ENCODE measurements around the gene CD44.

CD44 gene

DNA sequence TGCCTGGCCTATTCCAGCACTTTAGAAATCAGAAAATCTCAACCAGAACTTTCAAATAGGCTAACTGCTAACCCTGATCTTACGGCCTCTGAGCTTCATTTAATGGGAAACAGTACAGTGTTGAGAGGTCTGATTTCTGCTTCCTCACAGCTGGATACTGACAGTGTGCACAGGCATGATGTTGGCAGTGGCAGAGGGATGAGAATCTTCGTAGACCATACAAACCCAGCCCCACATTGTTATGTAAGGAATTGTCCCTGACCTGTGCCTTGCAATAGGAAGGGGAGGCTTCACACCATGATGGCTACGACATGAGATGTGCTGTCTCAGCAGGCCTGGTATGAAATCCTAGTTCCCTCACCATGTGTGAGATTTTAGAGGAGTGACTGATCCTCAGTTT is 49.0 kb downstream of the CD44 start:
- TF ChIP-seq, protein P1, sequence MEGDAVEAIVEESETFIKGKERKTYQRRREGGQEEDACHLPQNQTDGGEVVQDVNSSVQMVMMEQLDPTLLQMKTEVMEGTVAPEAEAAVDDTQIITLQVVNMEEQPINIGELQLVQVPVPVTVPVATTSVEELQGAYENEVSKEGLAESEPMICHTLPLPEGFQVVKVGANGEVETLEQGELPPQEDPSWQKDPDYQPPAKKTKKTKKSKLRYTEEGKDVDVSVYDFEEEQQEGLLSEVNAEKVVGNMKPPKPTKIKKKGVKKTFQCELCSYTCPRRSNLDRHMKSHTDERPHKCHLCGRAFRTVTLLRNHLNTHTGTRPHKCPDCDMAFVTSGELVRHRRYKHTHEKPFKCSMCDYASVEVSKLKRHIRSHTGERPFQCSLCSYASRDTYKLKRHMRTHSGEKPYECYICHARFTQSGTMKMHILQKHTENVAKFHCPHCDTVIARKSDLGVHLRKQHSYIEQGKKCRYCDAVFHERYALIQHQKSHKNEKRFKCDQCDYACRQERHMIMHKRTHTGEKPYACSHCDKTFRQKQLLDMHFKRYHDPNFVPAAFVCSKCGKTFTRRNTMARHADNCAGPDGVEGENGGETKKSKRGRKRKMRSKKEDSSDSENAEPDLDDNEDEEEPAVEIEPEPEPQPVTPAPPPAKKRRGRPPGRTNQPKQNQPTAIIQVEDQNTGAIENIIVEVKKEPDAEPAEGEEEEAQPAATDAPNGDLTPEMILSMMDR (IDR thresholded peaks at IDR 0.05; ENCODE audit: low read length), result no peak
- no peak for TF ChIP-seq EZH2 (IDR thresholded peaks at IDR 0.05; ENCODE audit: borderline replicate concordance, low read length)
- no peaks in the 10 kb centered on the region for H3F3A ChIP-seq (ENCODE audit: insufficient read depth, low read length)
- no peaks in the 10 kb centered on the region for H3K79me2 ChIP-seq (ENCODE audit: insufficient read depth, low read length)
- no peak overlapping the region for H3K9ac ChIP-seq (ENCODE audit: low read length)
- no peak overlapping the region for H2AFZ ChIP-seq (ENCODE audit: low read length)
- H3K4me2 ChIP-seq (ENCODE audit: low read length), result no peak overlapping the region
- H3K9me3 ChIP-seq (ENCODE audit: low read length), result no peaks in the 10 kb centered on the region
- H3K4me1 ChIP-seq (ENCODE audit: insufficient read depth, low read length, severe bottlenecking), result no peaks in the 10 kb centered on the region
- H3K27me3 ChIP-seq (ENCODE audit: insufficient read depth, low read length), result no peaks in the 10 kb centered on the region
- H3K27ac ChIP-seq (ENCODE audit: low read depth, low read length, poor library complexity, severe bottlenecking), result no peak overlapping the region
- no peaks in the 10 kb centered on the region for H3K36me3 ChIP-seq (ENCODE audit: insufficient read depth, low read length)
- H3K4me3 ChIP-seq (ENCODE audit: low read depth, low read length, poor library complexity, severe bottlenecking), result no peak overlapping the region
- no peaks in the 10 kb centered on the region for H3K9me2 ChIP-seq (ENCODE audit: low read depth, low read length)
- H4K20me1 ChIP-seq (ENCODE audit: insufficient read depth, low read length), result no peaks in the 10 kb centered on the region

- H3K9me3 ChIP-seq (ENCODE audit: low read length), result no peaks in the 10 kb centered on the region
- H3K9ac ChIP-seq (ENCODE audit: low read length), result no peak overlapping the region
- H3K4me3 ChIP-seq (ENCODE audit: low read depth, low read length, poor library complexity, severe bottlenecking), result no peak overlapping the region
- H3K4me2 ChIP-seq (ENCODE audit: low read length), result no peak overlapping the region
- H3K9me2 ChIP-seq (ENCODE audit: low read depth, low read length), result no peaks in the 10 kb centered on the region
- no peaks in the 10 kb centered on the region for H4K20me1 ChIP-seq (ENCODE audit: insufficient read depth, low read length)
- H3K27ac ChIP-seq (ENCODE audit: low read depth, low read length, poor library complexity, severe bottlenecking), result no peak overlapping the region
- H3F3A ChIP-seq (ENCODE audit: insufficient read depth, low read length), result no peaks in the 10 kb centered on the region
- no peak overlapping the region for H2AFZ ChIP-seq (ENCODE audit: low read length)
- H3K4me1 ChIP-seq (ENCODE audit: insufficient read depth, low read length, severe bottlenecking), result no peaks in the 10 kb centered on the region
- H3K79me2 ChIP-seq (ENCODE audit: insufficient read depth, low read length), result no peaks in the 10 kb centered on the region
- TF ChIP-seq, protein P1 (IDR thresholded peaks at IDR 0.05; ENCODE audit: low read length), result no peak
- TF ChIP-seq EZH2 (IDR thresholded peaks at IDR 0.05; ENCODE audit: borderline replicate concordance, low read length), result no peak
- H3K27me3 ChIP-seq (ENCODE audit: insufficient read depth, low read length), result no peaks in the 10 kb centered on the region
- H3K36me3 ChIP-seq (ENCODE audit: insufficient read depth, low read length), result no peaks in the 10 kb centered on the region
Observed at GRCh38 chr11:35190804-35191348, 51.9 kb downstream of the CD44 start.

- Histone ChIP-seq H3K27me3 (ENCODE audit: insufficient read depth, low read length) (no peaks in the 10 kb centered on the region), H3F3A (ENCODE audit: insufficient read depth, low read length) (no peaks in the 10 kb centered on the region), H3K36me3 (ENCODE audit: insufficient read depth, low read length) (no peaks in the 10 kb centered on the region), H3K4me2 (ENCODE audit: low read length) (no peak overlapping the region), H3K9me2 (ENCODE audit: low read depth, low read length) (no peaks in the 10 kb centered on the region), H3K79me2 (ENCODE audit: insufficient read depth, low read length) (no peaks in the 10 kb centered on the region), H3K9ac (ENCODE audit: low read length) (no peak overlapping the region), H3K4me3 (ENCODE audit: low read depth, low read length, poor library complexity, severe bottlenecking) (no peak overlapping the region), H3K4me1 (ENCODE audit: insufficient read depth, low read length, severe bottlenecking) (no peaks in the 10 kb centered on the region), H2AFZ (ENCODE audit: low read length) (no peak overlapping the region), H4K20me1 (ENCODE audit: insufficient read depth, low read length) (no peaks in the 10 kb centered on the region), H3K9me3 (ENCODE audit: low read length) (no peaks in the 10 kb centered on the region), H3K27ac (ENCODE audit: low read depth, low read length, poor library complexity, severe bottlenecking) (no peak overlapping the region)
- no peak for TF ChIP-seq EZH2 (IDR thresholded peaks at IDR 0.05; ENCODE audit: borderline replicate concordance, low read length)
- TF ChIP-seq, protein P1 (IDR thresholded peaks at IDR 0.05; ENCODE audit: low read length), result no peak
Observed at GRCh38 chr11:35192347-35192746, 53.4 kb downstream of the CD44 start.
